ENCODE data around the gene MLST8. TPM values are rescaled to one million over a fixed set of nuclear protein-coding genes. Genes with fewer than 3 reads are reported as not detected.
"Not testable (repeated sequence)": the region's sequence is repeated elsewhere in the genome, so short reads cannot be mapped to it uniquely, and the experiment has no call there.

MLST8 gene
- total RNA-seq, 4 donors from 2014 or later = 33.1 to 48.8 (median 42.8) TPM

DNA sequence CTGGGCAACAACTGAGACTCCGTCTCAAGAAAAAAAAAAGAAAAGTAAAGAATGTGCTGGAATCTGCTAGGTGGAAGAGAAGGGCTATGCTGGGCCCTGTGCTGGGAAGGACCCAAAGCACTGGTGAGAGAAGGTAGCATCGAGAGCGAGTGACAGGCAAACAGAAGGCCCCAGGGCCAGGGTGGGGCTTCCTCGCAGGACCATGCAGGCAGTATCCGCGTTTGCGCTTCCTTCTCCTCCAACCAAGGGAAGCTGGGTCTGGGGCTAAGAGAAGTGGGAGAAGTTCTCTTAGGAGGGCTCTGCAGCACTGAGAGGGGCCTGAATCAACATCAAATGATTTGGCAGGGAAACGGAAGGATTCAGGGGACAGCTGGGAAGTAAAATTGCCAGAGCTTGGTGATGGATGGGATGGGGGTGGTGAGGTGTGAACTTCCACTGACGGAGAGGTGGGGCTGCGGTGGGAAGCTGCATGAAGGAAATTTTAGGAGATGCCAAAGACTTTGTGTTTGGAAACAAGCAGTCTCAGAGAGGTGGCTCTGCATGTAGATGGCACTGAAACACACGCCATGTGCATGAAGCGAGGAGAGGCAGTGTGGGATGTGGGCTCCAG is 51.4 kb downstream of the MLST8 start:
- no peak for TF ChIP-seq POLR2A (IDR thresholded peaks at IDR 0.05)
- TF ChIP-seq, protein P1, sequence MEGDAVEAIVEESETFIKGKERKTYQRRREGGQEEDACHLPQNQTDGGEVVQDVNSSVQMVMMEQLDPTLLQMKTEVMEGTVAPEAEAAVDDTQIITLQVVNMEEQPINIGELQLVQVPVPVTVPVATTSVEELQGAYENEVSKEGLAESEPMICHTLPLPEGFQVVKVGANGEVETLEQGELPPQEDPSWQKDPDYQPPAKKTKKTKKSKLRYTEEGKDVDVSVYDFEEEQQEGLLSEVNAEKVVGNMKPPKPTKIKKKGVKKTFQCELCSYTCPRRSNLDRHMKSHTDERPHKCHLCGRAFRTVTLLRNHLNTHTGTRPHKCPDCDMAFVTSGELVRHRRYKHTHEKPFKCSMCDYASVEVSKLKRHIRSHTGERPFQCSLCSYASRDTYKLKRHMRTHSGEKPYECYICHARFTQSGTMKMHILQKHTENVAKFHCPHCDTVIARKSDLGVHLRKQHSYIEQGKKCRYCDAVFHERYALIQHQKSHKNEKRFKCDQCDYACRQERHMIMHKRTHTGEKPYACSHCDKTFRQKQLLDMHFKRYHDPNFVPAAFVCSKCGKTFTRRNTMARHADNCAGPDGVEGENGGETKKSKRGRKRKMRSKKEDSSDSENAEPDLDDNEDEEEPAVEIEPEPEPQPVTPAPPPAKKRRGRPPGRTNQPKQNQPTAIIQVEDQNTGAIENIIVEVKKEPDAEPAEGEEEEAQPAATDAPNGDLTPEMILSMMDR (IDR thresholded peaks at IDR 0.05) = no peak
- no peak for DNase-seq
- Histone ChIP-seq H3K27me3 (no peaks in the 10 kb centered on the region), H3K27ac (no peak overlapping the region), H3K9me3 (no peaks in the 10 kb centered on the region), H3K36me3 (peaks cover 38 to 92% (median 63%) of the 10 kb centered on the region in 3 donors), H3K4me1 (peaks cover 5 to 11% (median 9%) of the 10 kb centered on the region in 3 donors), H3K4me3 (no peak overlapping the region)
- intact Hi-C loops (cut with DNase I) = no loop called here
- WGBS, 2 donors = 84 to 86% methylated on average over 12 of the region's 12 CpGs

DNA sequence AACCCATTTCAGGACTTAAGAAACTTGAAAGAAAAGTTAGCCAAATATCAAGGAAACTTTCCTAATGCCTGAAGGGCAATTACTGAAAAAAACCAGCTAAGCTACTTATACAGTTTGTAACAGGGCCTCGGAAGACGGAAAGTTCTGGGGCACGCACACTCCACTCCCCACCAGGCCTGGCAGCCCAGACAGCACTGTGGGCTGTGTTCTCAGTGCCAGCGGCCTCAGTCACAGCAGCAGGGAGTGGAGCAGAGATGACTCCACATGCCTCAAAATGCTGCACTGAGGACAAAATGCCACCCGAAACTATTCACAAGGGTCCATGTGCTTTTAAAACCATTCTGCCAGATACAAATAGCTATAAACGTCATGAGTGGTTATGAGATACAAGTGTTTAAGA is 52.5 kb downstream of the MLST8 start:
- TF ChIP-seq, protein P1 (IDR thresholded peaks at IDR 0.05) = no peak
- no peak for TF ChIP-seq POLR2A (IDR thresholded peaks at IDR 0.05)
- no peaks in the 10 kb centered on the region for H3K9me3 ChIP-seq
- peaks cover 38 to 100% (median 74%) of the 10 kb centered on the region in 3 donors for H3K36me3 ChIP-seq
- 84 to 90% methylated on average over 5 to 6 of the region's 6 CpGs for WGBS, 2 donors
- no peaks in the 10 kb centered on the region for H3K27me3 ChIP-seq
- intact Hi-C loops (cut with DNase I) = no loop called here
- no peak overlapping the region for H3K4me3 ChIP-seq
- H3K4me1 ChIP-seq = peaks cover 0 to under 1% (median 0%) of the 10 kb centered on the region in 3 donors
- no peak overlapping the region for H3K27ac ChIP-seq
- no peak for DNase-seq

DNA sequence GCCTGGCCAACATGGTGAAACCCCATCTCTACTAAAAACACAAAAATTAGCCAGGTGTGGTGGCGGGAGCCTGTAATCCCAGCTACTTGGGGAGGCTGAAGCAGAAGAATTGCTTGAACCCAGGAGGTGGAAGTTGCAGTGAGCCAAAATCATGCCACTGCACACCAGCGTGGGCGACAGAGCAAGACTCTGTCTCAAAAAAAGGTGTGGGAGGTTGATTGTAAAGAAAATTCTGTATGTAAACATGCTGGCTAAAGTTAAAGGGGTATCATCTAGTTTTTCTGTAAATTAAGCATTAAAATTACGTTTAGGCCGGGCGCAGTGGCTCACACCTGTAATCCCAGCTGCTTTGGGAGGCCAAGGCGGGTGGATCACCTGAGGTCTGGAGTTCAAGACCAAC is 53.3 kb downstream of the MLST8 start:
- H3K36me3 ChIP-seq = peaks cover 36 to 100% (median 74%) of the 10 kb centered on the region in 3 donors
- H3K27me3 ChIP-seq; DNase-seq; intact Hi-C loops (cut with DNase I); H3K9me3 ChIP-seq; H3K27ac ChIP-seq; H3K4me3 ChIP-seq; H3K4me1 ChIP-seq: not testable (repeated sequence)
- WGBS, 2 donors = 91 to 92% methylated on average over 7 of the region's 7 CpGs

Other genes starting within 250 kb of the MLST8 start
- 100 to 1,000 TPM; 172 to 215 (median 189) TPM for gene NDUFB10, start 245.9 kb upstream of the MLST8 start, total RNA-seq
- 1,000 to 10,000 TPM; 1,980 to 2,837 (median 2,292) TPM for gene RPS2, start 240.6 kb upstream of the MLST8 start, total RNA-seq
- not detected for gene RNF151, start 238.6 kb upstream of the MLST8 start, total RNA-seq
- 10 to 100 TPM; 32.7 to 48.2 (median 36.7) TPM for gene TBL3, start 233.4 kb upstream of the MLST8 start, total RNA-seq
- 1 to 10 TPM in 2 of 4 donors, under 1 TPM in 2; 0.38 to 4.2 (median 1.8) TPM for gene NOXO1, start 224.0 kb upstream of the MLST8 start, total RNA-seq
- 10 to 100 TPM in 2 of 4 donors, 1 to 10 TPM in 2; 5.6 to 30.4 (median 13.6) TPM for gene GFER, start 221.3 kb upstream of the MLST8 start, total RNA-seq
- gene SYNGR3, start 215.5 kb upstream of the MLST8 start, total RNA-seq = 1 to 10 TPM in 2 of 4 donors, under 1 TPM in 1, not detected in 1; 0.38 to 1.0 (median 1.0) TPM
- 10 to 100 TPM; 31.3 to 56.1 (median 40.9) TPM for gene ZNF598, start 195.6 kb upstream of the MLST8 start, total RNA-seq
- gene NPW, start 185.7 kb upstream of the MLST8 start, total RNA-seq = under 1 TPM in 1 of 4 donors, not detected in 3; 0.48 TPM
- 10 to 100 TPM; 11.6 to 31.7 (median 16.5) TPM for gene NHERF2, start 178.6 kb upstream of the MLST8 start, total RNA-seq
- gene NTHL1, start 157.6 kb upstream of the MLST8 start, total RNA-seq = 10 to 100 TPM in 2 of 4 donors, 1 to 10 TPM in 2; 7.8 to 26.0 (median 10.0) TPM
- gene TSC2, start 157.5 kb upstream of the MLST8 start, total RNA-seq = 10 to 100 TPM; 22.8 to 79.7 (median 41.2) TPM
- 100 to 1,000 TPM in 1 of 4 donors, 10 to 100 TPM in 3; 34.1 to 123 (median 64.1) TPM for gene PKD1, start 69.6 kb upstream of the MLST8 start, total RNA-seq
- 1 to 10 TPM in 2 of 4 donors, under 1 TPM in 2; 0.26 to 4.2 (median 0.99) TPM for gene RAB26, start 56.8 kb upstream of the MLST8 start, total RNA-seq
- gene TRAF7, start 49.7 kb upstream of the MLST8 start, total RNA-seq = 10 to 100 TPM; 46.9 to 79.6 (median 73.2) TPM
- gene CASKIN1, start 8.8 kb upstream of the MLST8 start, total RNA-seq = under 1 TPM in 2 of 4 donors, not detected in 2; 0.04 to 0.38 TPM
- gene BRICD5, start 5.4 kb downstream of the MLST8 start, total RNA-seq = 1 to 10 TPM in 3 of 4 donors, not detected in 1; 1.1 to 2.0 (median 1.6) TPM
- 10 to 100 TPM in 1 of 4 donors, 1 to 10 TPM in 3; 5.5 to 14.2 (median 7.4) TPM for gene PGP, start 9.4 kb downstream of the MLST8 start, total RNA-seq
- gene E4F1, start 18.1 kb downstream of the MLST8 start, total RNA-seq = 10 to 100 TPM; 16.8 to 25.6 (median 19.2) TPM
- gene DNASE1L2, start 31.0 kb downstream of the MLST8 start, total RNA-seq = under 1 TPM in 3 of 4 donors, not detected in 1; 0.38 to 0.61 (median 0.57) TPM
- 10 to 100 TPM; 38.6 to 50.7 (median 42.6) TPM for gene ECI1, start 46.1 kb downstream of the MLST8 start, total RNA-seq
- gene RNPS1, start 62.7 kb downstream of the MLST8 start, total RNA-seq = 100 to 1,000 TPM in 3 of 4 donors, 10 to 100 TPM in 1; 93.0 to 125 (median 114) TPM
- gene ABCA3, start 135.3 kb downstream of the MLST8 start, total RNA-seq = 1 to 10 TPM in 3 of 4 donors, under 1 TPM in 1; 0.70 to 3.2 (median 2.7) TPM
- 10 to 100 TPM in 2 of 4 donors, 1 to 10 TPM in 2; 5.9 to 18.6 (median 10.2) TPM for gene CCNF, start 224.0 kb downstream of the MLST8 start, total RNA-seq